Activated CD8-positive, alpha-beta memory T cell treated with anti-CD3 and anti-CD28 coated beads, Interleukin-2, amount 50 U/mL, for 1 hour (primary cell): ENCODE measurements around the gene ADAMTS18.
"Not testable (repeated sequence)": the region's sequence is repeated elsewhere in the genome, so short reads cannot be mapped to it uniquely, and the experiment has no call there.

Source experiments
- DNase-seq: peaks from one replicate; pipeline ENCODE4 v3.0.0-alpha.2; 2020; ENCODE audit errors: extremely low read depth

The ADAMTS18 gene, protein sequence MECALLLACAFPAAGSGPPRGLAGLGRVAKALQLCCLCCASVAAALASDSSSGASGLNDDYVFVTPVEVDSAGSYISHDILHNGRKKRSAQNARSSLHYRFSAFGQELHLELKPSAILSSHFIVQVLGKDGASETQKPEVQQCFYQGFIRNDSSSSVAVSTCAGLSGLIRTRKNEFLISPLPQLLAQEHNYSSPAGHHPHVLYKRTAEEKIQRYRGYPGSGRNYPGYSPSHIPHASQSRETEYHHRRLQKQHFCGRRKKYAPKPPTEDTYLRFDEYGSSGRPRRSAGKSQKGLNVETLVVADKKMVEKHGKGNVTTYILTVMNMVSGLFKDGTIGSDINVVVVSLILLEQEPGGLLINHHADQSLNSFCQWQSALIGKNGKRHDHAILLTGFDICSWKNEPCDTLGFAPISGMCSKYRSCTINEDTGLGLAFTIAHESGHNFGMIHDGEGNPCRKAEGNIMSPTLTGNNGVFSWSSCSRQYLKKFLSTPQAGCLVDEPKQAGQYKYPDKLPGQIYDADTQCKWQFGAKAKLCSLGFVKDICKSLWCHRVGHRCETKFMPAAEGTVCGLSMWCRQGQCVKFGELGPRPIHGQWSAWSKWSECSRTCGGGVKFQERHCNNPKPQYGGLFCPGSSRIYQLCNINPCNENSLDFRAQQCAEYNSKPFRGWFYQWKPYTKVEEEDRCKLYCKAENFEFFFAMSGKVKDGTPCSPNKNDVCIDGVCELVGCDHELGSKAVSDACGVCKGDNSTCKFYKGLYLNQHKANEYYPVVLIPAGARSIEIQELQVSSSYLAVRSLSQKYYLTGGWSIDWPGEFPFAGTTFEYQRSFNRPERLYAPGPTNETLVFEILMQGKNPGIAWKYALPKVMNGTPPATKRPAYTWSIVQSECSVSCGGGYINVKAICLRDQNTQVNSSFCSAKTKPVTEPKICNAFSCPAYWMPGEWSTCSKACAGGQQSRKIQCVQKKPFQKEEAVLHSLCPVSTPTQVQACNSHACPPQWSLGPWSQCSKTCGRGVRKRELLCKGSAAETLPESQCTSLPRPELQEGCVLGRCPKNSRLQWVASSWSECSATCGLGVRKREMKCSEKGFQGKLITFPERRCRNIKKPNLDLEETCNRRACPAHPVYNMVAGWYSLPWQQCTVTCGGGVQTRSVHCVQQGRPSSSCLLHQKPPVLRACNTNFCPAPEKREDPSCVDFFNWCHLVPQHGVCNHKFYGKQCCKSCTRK (N-terminal part only)

GRCh38 chr16:77434530-77435271 lies at the start of gene ADAMTS18:
TSS of gene ADAMTS18 (minus strand) at chr16:77435034. CDS start at chr16:77434695, 339 bp downstream.
- no peak for DNase-seq

- DNase-seq, result no peak
These were observed 46.0 kb upstream of the ADAMTS18 start for GRCh38 chr16:77480681-77481315.

DNA sequence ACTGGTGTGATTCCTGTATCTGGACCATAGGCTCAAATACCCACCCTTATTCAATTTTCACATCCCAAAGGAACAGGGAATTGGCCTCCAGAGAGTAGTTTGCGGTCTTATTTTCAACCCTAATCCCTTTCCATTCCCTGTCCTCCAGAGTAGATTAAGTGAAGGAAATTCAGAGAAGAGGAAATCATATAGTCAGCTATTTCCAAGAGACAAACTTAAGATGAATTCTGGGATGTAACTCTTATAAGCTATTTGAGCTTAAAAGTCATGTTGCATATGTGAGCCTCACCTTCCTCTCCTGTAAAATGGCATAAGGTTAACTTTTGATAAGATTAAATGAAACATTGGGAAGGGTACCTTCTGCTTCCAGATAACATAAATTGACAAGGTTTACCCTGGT lies 37.4 kb upstream of the ADAMTS18 start:
- DNase-seq, result no peak

- no peak for DNase-seq
These were observed 36.0 kb upstream of the ADAMTS18 start for GRCh38 chr16:77470851-77471250.

DNA sequence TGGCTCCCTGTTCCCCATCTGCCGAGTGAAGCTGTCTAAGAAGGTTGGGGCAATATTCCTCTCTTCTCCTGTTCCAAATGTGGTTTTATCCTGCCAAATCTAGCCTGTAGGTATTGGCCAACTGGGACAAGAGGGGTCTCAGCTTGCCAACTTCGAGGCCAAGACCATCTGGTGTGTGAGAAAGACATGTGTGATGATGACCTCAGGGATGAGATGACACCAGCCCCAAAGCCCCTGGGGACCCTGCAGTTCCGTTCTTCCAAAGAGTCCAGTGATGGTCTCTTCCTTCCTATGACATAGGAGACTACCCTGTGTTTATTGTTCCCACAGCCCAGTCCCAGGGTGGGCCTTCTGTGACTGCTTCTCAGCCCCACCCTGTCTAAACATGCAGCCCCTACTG lies 34.8 kb upstream of the ADAMTS18 start:
- DNase-seq, result no peak

DNA sequence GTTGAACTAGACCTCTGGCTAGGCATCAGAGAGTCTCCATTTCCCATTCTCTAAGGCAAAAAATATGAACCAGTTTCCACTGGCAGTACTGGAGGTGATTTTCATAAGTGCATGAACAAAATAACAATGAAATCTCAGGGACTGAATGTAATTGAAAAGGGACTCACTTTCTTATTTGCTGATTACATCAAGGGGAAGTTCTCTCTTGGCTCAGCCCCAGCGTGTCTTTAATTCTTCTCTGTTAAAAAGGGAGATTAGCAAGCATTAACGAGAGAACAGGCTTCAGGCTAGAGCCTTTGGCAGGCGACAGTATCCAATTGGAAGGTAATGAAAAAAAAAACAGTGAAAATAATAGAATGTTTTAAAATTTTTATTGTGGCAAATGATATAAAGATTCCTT lies 34.0 kb upstream of the ADAMTS18 start:
- no peak for DNase-seq

DNA sequence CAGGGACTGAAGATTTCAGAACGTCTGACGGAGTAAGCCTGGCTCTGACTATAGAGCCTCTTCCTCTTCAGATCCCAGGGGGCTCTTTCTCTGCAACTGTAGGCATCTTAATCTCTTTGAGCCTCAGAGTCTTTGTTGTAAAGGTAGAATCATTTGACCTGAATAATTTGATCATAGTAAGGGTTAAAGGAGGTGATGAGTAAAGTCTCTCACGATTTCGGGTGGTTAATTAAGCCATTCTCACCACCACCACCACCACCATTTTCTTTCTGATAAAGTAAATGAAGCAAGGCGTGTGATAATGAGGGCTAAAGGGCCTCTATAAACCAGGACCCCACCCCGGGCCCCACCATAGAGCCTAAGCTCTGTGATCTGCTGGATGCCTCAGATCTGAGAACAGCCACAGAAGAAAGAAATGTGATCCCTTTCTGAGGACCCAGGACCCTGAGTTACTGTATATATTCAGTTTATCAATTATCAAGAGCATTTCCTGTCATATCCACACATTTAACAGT lies 33.0 kb upstream of the ADAMTS18 start:
- DNase-seq, result no peak

DNA sequence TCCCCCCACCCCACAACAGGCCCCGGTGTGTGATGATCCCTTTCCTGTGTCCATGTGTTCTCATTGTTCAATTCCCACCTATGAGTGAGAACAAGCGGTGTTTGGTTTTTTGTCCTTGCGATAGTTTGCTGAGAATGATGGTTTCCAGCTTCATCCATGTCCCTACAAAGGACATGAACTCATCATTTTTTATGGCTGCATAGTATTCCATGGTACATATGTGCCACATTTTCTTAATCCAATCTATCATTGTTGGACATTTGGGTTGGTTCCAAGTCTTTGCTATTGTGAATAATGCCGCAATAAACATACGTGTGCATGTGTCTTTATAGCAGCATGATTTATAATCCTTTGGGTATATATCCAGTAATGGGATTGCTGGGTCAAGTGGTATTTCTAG lies 28.8 kb upstream of the ADAMTS18 start:
- DNase-seq, result not testable (repeated sequence)

GRCh38 chr16:77462894-77463293 lies 28.1 kb upstream of the ADAMTS18 start:
- DNase-seq, result no peak

GRCh38 chr16:77459534-77460254 lies 24.9 kb upstream of the ADAMTS18 start:
- no peak for DNase-seq

GRCh38 chr16:77457046-77457445 lies 22.2 kb upstream of the ADAMTS18 start:
- DNase-seq, result no peak

DNA sequence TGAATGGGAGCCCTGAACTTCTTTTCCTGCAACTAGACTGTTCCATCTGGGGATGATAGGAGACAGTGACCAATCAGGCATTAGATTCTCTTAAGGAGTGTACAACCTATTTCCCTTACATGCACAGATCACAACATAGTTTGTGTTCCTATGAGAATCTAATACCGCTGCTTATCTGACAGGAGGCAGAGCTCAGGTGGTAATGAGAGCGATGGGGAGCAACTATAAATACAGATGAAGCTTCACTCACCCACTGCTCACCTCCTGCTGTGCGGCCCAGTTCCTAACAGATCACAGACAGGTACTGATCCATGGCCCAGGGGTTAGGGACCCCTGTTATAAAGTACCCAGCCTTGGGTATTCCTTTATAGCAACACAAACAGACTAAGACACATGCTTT lies 17.4 kb upstream of the ADAMTS18 start:
- DNase-seq, result no peak

GRCh38 chr16:77450790-77451487 lies 16.1 kb upstream of the ADAMTS18 start:
- no peak for DNase-seq

- no peak for DNase-seq
These were observed 14.4 kb upstream of the ADAMTS18 start for GRCh38 chr16:77449208-77449607.

DNA sequence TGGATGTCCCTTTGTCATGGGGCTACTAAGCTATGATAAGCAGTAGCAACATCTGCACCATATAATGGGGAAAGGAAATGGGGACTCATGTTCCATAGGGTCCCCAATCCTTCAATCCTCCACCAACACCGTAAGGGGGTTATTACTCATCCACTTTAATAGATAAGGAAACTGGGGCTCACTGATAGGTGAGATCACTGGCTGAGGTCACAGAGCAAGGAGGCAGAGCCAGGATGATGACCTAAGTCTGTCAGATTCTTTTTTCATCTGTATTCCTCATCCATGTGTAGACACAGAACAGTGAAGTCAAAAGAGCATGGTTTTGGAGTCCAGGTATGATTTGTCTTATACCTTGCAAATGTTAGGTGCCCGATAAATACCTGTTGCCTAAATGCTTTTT lies 10.5 kb upstream of the ADAMTS18 start:
- no peak for DNase-seq

- no peak for DNase-seq
These were observed 9.3 kb upstream of the ADAMTS18 start for GRCh38 chr16:77444147-77444460.

DNA sequence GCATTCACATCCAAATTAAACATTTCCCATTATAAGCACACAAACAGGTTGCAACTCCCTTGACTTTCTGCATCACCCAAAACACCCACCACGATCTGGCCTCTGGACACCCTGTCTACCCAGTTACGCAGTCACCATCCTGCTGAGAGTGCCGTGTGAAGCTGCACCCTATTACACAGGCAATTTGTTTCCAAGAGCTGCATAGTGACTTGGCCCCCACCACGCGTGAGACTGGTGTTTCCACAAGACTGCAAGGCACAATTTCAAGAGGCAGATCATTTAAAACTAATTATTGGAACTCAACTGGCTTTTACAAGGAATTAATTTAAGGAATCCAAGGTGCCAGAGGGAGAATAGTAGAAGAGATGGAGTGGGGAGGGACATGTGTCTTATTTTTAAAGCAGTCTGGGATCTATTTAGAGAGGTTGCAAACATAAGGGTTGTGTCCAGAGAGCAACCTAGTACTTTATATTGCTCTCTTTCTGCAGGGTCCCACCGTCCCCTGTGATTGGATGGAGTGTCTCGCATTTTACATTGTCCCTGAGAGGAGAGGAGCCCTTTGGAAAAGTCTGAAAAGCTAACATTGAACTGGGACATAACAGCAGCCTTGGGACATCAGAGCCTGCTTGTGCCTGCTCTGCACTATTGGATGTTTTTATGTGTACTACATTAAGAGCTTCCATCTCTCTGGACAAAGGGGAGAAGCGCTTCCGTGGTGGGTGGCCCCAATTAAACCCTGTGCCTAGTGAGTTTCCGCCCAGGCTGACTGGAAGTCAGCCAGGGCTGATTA lies 8.7 kb upstream of the ADAMTS18 start:
- DNase-seq, result no peak

- no peak for DNase-seq
These were observed 7.2 kb upstream of the ADAMTS18 start for GRCh38 chr16:77442078-77442477.

DNA sequence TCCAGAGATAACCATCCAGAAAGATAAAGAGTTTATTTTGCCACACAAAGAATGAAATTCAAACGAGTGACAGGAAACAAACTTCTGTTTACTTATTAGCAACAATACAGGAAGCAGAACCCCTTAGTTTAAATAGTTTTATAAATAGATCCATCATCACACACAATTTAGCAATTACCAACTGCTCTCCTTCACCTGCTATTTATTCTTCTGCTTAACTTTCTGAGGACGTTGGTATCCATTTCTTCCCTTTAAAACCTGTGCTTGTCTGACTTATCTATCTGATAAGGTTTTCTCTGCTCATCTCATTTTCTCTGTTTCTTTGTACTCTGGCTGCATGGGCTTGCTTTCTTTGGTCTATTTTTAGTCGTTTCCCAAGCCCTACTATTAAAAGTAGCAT lies 4.3 kb upstream of the ADAMTS18 start:
- no peak for DNase-seq
